ENCODE results near the gene MXD4. TPM values are rescaled to one million over a fixed set of nuclear protein-coding genes. Genes with fewer than 3 reads are reported as not detected.
A peak's percentile ranks its signal among the peaks of the same experiment; 100 is the strongest.

The MXD4 gene
- total and polyA plus RNA-seq, 2 donors from 2014 or later: 49.8 to 84.8 TPM

- Histone ChIP-seq H3K9me3 (ENCODE audit: control insufficient read depth in 2 of 3, insufficient read depth in 1 of 3, low read length in 3 of 3) (no peaks in the 10 kb centered on the region), H3K36me3 (ENCODE audit: control insufficient read depth in 2 of 3, insufficient read depth in 3 of 3, low read length in 3 of 3) (peaks cover 0 to 16% (median 15%) of the 10 kb centered on the region in 3 donors), H3K9ac (ENCODE audit: low read length in 3 of 3) (no peak overlapping the region), H3K4me3 (ENCODE audit: low read length in 3 of 3) (no peak overlapping the region), H3K4me1 (ENCODE audit: control insufficient read depth in 2 of 3, insufficient read depth in 2 of 3, low read depth in 1 of 3, low read length in 3 of 3) (peaks cover 0 to 18% (median 3%) of the 10 kb centered on the region in 3 donors), H3K27me3 (ENCODE audit: control insufficient read depth, insufficient read depth, low read length) (no peaks in the 10 kb centered on the region), H3K27ac (ENCODE audit: low read depth in 2 of 2, low read length in 2 of 2) (no peak overlapping the region)
- no peak for TF ChIP-seq CTCF (IDR thresholded peaks at IDR 0.05; ENCODE audit: borderline replicate concordance, extremely low read depth, insufficient read depth)
- FAIRE-seq (no peak), DNase-seq (peak in 3 of 5 donors; percentile 3 to 66 (median 30))
- intact Hi-C loops (cut with DNase I): no loop called here
Measured at GRCh38 chr4:2251073-2251794, 10.7 kb downstream of the MXD4 start.

GRCh38 chr4:2250357-2251072 is 11.4 kb downstream of the MXD4 start:
- Histone ChIP-seq H3K36me3 (ENCODE audit: control insufficient read depth in 2 of 3, insufficient read depth in 3 of 3, low read length in 3 of 3) (peaks cover 0 to 16% (median 15%) of the 10 kb centered on the region in 3 donors), H3K9me3 (ENCODE audit: control insufficient read depth in 2 of 3, insufficient read depth in 1 of 3, low read length in 3 of 3) (no peaks in the 10 kb centered on the region), H3K27ac (ENCODE audit: low read depth in 2 of 2, low read length in 2 of 2) (no peak overlapping the region), H3K4me1 (ENCODE audit: control insufficient read depth in 2 of 3, insufficient read depth in 2 of 3, low read depth in 1 of 3, low read length in 3 of 3) (peaks cover 0 to 11% (median 0%) of the 10 kb centered on the region in 3 donors), H3K27me3 (ENCODE audit: control insufficient read depth, insufficient read depth, low read length) (no peaks in the 10 kb centered on the region), H3K9ac (ENCODE audit: low read length in 3 of 3) (no peak overlapping the region), H3K4me3 (ENCODE audit: low read length in 3 of 3) (no peak overlapping the region)
- no peak for TF ChIP-seq CTCF (IDR thresholded peaks at IDR 0.05; ENCODE audit: borderline replicate concordance, extremely low read depth, insufficient read depth)
- intact Hi-C loops (cut with DNase I): no loop called here
- DNase-seq (peak in 2 of 5 donors; percentile 6 to 66), FAIRE-seq (no peak)

GRCh38 chr4:2249526-2250356 is 12.2 kb downstream of the MXD4 start:
- H3K9me3 ChIP-seq (ENCODE audit: control insufficient read depth in 2 of 3, insufficient read depth in 1 of 3, low read length in 3 of 3): no peaks in the 10 kb centered on the region
- no peak overlapping the region for H3K4me3 ChIP-seq (ENCODE audit: low read length in 3 of 3)
- no peak overlapping the region for H3K27ac ChIP-seq (ENCODE audit: low read depth in 2 of 2, low read length in 2 of 2)
- H3K4me1 ChIP-seq (ENCODE audit: control insufficient read depth in 2 of 3, insufficient read depth in 2 of 3, low read depth in 1 of 3, low read length in 3 of 3): peaks cover 0 to 14% (median 0%) of the 10 kb centered on the region in 3 donors
- peaks cover 0 to 16% (median 12%) of the 10 kb centered on the region in 3 donors for H3K36me3 ChIP-seq (ENCODE audit: control insufficient read depth in 2 of 3, insufficient read depth in 3 of 3, low read length in 3 of 3)
- DNase-seq (peak in 2 of 5 donors; percentile 32 to 40), FAIRE-seq (no peak)
- no peak overlapping the region for H3K9ac ChIP-seq (ENCODE audit: low read length in 3 of 3)
- no peaks in the 10 kb centered on the region for H3K27me3 ChIP-seq (ENCODE audit: control insufficient read depth, insufficient read depth, low read length)
- intact Hi-C loops (cut with DNase I): no loop called here
- no peak for TF ChIP-seq CTCF (IDR thresholded peaks at IDR 0.05; ENCODE audit: borderline replicate concordance, extremely low read depth, insufficient read depth)
